Ishikawa (cell line): Measurements from ENCODE around the gene PDE7B.

Experiments used
- CEBPB ChIP-seq: IDR thresholded peaks from 2 replicates; pipeline ENCODE4 v1.6.1; 2012
- CREB1 ChIP-seq: IDR thresholded peaks from 2 replicates; pipeline ENCODE4 v1.6.1; 2012; ENCODE audit warnings: low read depth
- EGR1 ChIP-seq: IDR thresholded peaks from 2 replicates; pipeline ENCODE4 v1.6.1; 2012
- EP300 ChIP-seq: IDR thresholded peaks from 2 replicates; pipeline ENCODE4 v1.6.1; 2012; ENCODE audit warnings: borderline replicate concordance
- FOXM1 ChIP-seq: IDR thresholded peaks from 2 replicates; pipeline ENCODE4 v1.6.1; 2012; ENCODE audit warnings: low read depth, borderline replicate concordance
- NFIC ChIP-seq: IDR thresholded peaks from 2 replicates; pipeline ENCODE4 v1.6.1; 2012
- RAD21 ChIP-seq: IDR thresholded peaks from 2 replicates; pipeline ENCODE4 v1.6.1; 2012; ENCODE audit warnings: low read depth
- TAF1 ChIP-seq: IDR thresholded peaks from 2 replicates; pipeline ENCODE4 v1.6.1; 2012; ENCODE audit warnings: low read depth, mild to moderate bottlenecking
- TCF12 ChIP-seq: IDR thresholded peaks from 2 replicates; pipeline ENCODE4 v1.6.1; 2012; ENCODE audit warnings: low read depth
- TEAD4 ChIP-seq: IDR thresholded peaks from 2 replicates; pipeline ENCODE4 v1.6.1; 2012
- USF1 ChIP-seq: IDR thresholded peaks from 2 replicates; pipeline ENCODE4 v1.6.1; 2012
- YY1 ChIP-seq: IDR thresholded peaks from 2 replicates; pipeline ENCODE4 v1.6.1; 2012; ENCODE audit warnings: low read depth
- ZBTB7A ChIP-seq: IDR thresholded peaks from 2 replicates; pipeline ENCODE4 v1.6.1; 2012; ENCODE audit warnings: low read depth
- TF ChIP-seq, protein P1 (sequence below): IDR thresholded peaks from 2 replicates; pipeline ENCODE4 v1.6.1; 2012
- TF ChIP-seq, protein P2 (sequence below): IDR thresholded peaks from 2 replicates; pipeline ENCODE4 v1.6.1; 2012; ENCODE audit warnings: low read depth, mild to moderate bottlenecking

PDE7B gene

GRCh38 chr6:136061701-136062100 is 210.2 kb downstream of the PDE7B start:
- TF ChIP-seq RAD21: no peak
- no peak for TF ChIP-seq CREB1
- no peak for TF ChIP-seq ZBTB7A
- no peak for TF ChIP-seq EGR1
- TF ChIP-seq FOXM1: no peak
- no peak for TF ChIP-seq TEAD4
- TF ChIP-seq, protein P1, sequence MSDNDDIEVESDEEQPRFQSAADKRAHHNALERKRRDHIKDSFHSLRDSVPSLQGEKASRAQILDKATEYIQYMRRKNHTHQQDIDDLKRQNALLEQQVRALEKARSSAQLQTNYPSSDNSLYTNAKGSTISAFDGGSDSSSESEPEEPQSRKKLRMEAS: no peak
- TF ChIP-seq YY1: no peak
- TF ChIP-seq, protein P2, sequence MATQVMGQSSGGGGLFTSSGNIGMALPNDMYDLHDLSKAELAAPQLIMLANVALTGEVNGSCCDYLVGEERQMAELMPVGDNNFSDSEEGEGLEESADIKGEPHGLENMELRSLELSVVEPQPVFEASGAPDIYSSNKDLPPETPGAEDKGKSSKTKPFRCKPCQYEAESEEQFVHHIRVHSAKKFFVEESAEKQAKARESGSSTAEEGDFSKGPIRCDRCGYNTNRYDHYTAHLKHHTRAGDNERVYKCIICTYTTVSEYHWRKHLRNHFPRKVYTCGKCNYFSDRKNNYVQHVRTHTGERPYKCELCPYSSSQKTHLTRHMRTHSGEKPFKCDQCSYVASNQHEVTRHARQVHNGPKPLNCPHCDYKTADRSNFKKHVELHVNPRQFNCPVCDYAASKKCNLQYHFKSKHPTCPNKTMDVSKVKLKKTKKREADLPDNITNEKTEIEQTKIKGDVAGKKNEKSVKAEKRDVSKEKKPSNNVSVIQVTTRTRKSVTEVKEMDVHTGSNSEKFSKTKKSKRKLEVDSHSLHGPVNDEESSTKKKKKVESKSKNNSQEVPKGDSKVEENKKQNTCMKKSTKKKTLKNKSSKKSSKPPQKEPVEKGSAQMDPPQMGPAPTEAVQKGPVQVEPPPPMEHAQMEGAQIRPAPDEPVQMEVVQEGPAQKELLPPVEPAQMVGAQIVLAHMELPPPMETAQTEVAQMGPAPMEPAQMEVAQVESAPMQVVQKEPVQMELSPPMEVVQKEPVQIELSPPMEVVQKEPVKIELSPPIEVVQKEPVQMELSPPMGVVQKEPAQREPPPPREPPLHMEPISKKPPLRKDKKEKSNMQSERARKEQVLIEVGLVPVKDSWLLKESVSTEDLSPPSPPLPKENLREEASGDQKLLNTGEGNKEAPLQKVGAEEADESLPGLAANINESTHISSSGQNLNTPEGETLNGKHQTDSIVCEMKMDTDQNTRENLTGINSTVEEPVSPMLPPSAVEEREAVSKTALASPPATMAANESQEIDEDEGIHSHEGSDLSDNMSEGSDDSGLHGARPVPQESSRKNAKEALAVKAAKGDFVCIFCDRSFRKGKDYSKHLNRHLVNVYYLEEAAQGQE: no peak
- TF ChIP-seq TAF1: no peak
- no peak for TF ChIP-seq EP300

DNA sequence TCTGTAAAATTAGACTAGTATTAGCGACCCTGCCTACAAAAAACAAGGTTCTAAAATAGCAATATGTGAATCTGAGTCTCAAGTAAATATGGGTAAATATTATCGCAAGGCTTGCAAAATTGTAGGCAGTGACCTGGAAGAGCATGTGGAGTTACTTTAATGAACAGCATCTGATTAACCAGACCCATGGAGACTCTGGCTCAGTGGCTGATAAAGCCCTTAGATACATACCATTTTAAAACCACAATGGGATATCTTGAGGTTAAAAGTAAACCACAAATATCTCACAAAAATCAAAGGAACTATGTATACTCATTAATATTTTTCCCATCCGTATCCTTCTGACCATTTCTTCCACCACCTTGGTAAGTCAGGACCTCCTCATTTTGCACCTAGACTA is 211.6 kb downstream of the PDE7B start:
- TF ChIP-seq CREB1 (no peak), TCF12 (no peak), ZBTB7A (no peak), TEAD4 (no peak), EGR1 (no peak), NFIC (no peak), RAD21 (no peak), TAF1 (no peak), USF1 (no peak)
- TF ChIP-seq, protein P1: no peak
- TF ChIP-seq, protein P2: no peak

DNA sequence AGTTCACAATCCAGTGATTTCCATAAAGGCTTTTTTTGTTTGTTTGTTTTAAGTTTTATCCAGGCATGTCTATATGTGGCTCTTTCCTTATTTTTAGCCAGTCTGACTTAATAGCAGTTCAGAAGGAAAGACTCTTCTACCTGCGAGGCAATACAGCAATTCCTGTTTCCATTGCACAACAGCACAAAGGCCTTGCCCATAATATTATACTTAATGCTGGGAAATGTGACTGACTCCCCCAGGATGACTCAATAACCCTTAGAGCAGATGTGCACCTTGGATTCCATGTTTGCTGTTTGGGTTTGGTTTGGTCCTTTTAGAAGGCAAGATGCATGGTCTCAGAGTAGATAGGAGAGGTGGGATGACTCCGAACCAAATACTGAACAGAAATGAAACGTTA is 214.5 kb downstream of the PDE7B start:
- TF ChIP-seq CEBPB (peak; percentile 80), TAF1 (no peak)

- TF ChIP-seq RAD21 (peak; percentile 29), TCF12 (peak; percentile 98), EGR1 (no peak), YY1 (peak; percentile 52; the same call in 1 of the 2 replicates), TAF1 (no peak), NFIC (peak; percentile 96), TEAD4 (peak; percentile 100), CEBPB (peak; percentile 99), FOXM1 (peak; percentile 99), CREB1 (0 out of 2 replicates have a peak, but pooled peaks have one; percentile 42), ZBTB7A (no peak), USF1 (0 out of 2 replicates have a peak, but pooled peaks have one; percentile 27), EP300 (peak; percentile 99)
- TF ChIP-seq, protein P1: peak; percentile 94
- TF ChIP-seq, protein P2: no peak
These were observed 216.3 kb downstream of the PDE7B start for GRCh38 chr6:136067731-136068341.

DNA sequence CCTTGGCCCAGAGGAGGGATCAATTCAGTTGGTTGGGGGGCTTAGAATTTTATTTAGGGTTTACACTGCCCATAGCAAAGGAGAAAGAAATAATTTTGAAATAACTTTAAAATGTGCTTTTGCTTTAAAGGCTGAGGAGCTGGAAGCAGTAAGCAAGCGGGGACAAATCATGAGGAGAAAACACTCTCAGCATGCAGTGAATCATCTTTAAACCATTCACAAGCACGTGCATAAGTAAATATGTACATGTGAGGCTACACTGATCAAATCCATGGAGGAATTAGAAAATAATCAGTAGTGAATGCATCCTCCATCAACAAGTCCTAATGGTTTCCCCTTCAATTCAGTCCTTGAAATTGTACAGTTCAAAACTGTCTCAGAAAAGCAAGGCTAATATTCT is 217.6 kb downstream of the PDE7B start:
- TF ChIP-seq YY1 (no peak), USF1 (no peak), TEAD4 (peak; percentile 29; the same call in 1 of the 2 replicates), RAD21 (no peak), FOXM1 (no peak), CEBPB (no peak), EGR1 (no peak), NFIC (no peak), CREB1 (no peak), TAF1 (no peak), EP300 (no peak), TCF12 (no peak), ZBTB7A (no peak)
- TF ChIP-seq, protein P2: no peak
- TF ChIP-seq, protein P1: peak; percentile 85
